GM12878 (cell line): Measurements from ENCODE around the gene MN1. TPM values are rescaled to one million over a fixed set of nuclear protein-coding genes. Genes with fewer than 3 reads are reported as not detected.

ENCODE experiments used
- ATAC-seq: fragments of 200-7000 bp; cut with Tn5 transposase; 3 replicates; pipeline ENCODE4 v1.9.1; 2020; ENCODE audit warnings: mild to moderate bottlenecking, moderate library complexity
- BruUV-seq: library from RNA; stranded (reverse); fragments of 400-500 nt; replicated peaks from 2 replicates; lab custom pipeline; 2021; lab: Mats Ljungman, UMichigan
- CTCF ChIA-PET: fragments of 300-600 bp; sonication (Branson Sonifier 250); formaldehyde crosslinking; extraction: SDS; loops from one replicate; lab custom pipeline; 2021; ENCODE audit warnings: inconsistent platforms; lab: Yijun Ruan, JAX
- POLR2A ChIA-PET: fragments of 350-600 bp; formaldehyde crosslinking; extraction: SDS; loops from one replicate; lab custom pipeline; 2021; ENCODE audit warnings: inconsistent platforms; lab: Charles Lee
- RAD21 ChIA-PET: fragments of 300-600 bp; sonication (Branson Sonifier 250); formaldehyde crosslinking; loops from one replicate; lab custom pipeline; 2023; ENCODE audit warnings: antibody characterized with exemption; ENCODE audit not compliant: unreplicated experiment; lab: Charles Lee
- SMC1A ChIA-PET: fragments of 300-600 bp; sonication (Branson Sonifier 250); formaldehyde crosslinking; loops from one replicate; lab custom pipeline; 2023; ENCODE audit not compliant: unreplicated experiment, uncharacterized antibody; lab: Charles Lee
- DNase-seq: peaks from one replicate; pipeline ENCODE4 v3.0.0-alpha.2; 2011; ENCODE audit warnings: low read depth, low spot score
- FAIRE-seq: peaks from 3 replicates; lab custom pipeline; 2011; peaks lifted over from hg19 to GRCh38; lab: Jason Lieb, UNC
- H2AFZ ChIP-seq: 2 replicates; pipeline ENCODE4 v1.6.0; 2011; ENCODE audit warnings: low read depth, low read length, control low read depth; ENCODE audit not compliant: control insufficient read depth
- H3K27ac ChIP-seq: 2 replicates; pipeline ENCODE4 v1.5.1; 2011; ENCODE audit warnings: control low read depth; ENCODE audit not compliant: control insufficient read depth, insufficient read depth
- H3K27me3 ChIP-seq, 2 experiments: replicated peaks in 1 of 2; 2 replicates each; pipeline versions ENCODE4 v1.6.0 to v1.6.1; 2011; ENCODE audit warnings: low read length in 1 of 2; ENCODE audit not compliant: control insufficient read depth in 2 of 2, insufficient read depth in 2 of 2
- H3K36me3 ChIP-seq, 2 experiments: 2 replicates each; pipeline ENCODE4 v1.5.1; 2011; ENCODE audit warnings: low read length in 1 of 2; ENCODE audit not compliant: control insufficient read depth in 2 of 2, insufficient read depth in 2 of 2
- H3K4me1 ChIP-seq: 2 replicates; pipeline ENCODE4 v1.6.1; 2011; ENCODE audit warnings: mild to moderate bottlenecking, low read length, moderate library complexity, mixed read lengths; ENCODE audit not compliant: control insufficient read depth, insufficient read depth
- H3K4me2 ChIP-seq: 2 replicates; pipeline ENCODE4 v1.6.0; 2011; ENCODE audit warnings: control low read depth; ENCODE audit not compliant: control insufficient read depth, insufficient read depth
- H3K4me3 ChIP-seq: fragments of 200-600 bp; sonication (generic); 2 replicates; pipeline ENCODE4 v1.5.1; 2016
- H3K79me2 ChIP-seq: 2 replicates; pipeline ENCODE4 v1.6.0; 2011; ENCODE audit warnings: low read length; ENCODE audit not compliant: control insufficient read depth, insufficient read depth
- H3K9ac ChIP-seq: 2 replicates; pipeline ENCODE4 v1.8.0; 2011; ENCODE audit warnings: low read length, control low read depth, mixed read lengths; ENCODE audit not compliant: control insufficient read depth, insufficient read depth
- H3K9me3 ChIP-seq: replicated peaks from 3 replicates; pipeline ENCODE4 v1.5.1; 2011; ENCODE audit warnings: mild to moderate bottlenecking, low read length; ENCODE audit not compliant: control insufficient read depth, insufficient read depth
- H4K20me1 ChIP-seq: 2 replicates; pipeline ENCODE4 v1.6.0; 2011; ENCODE audit not compliant: control insufficient read depth, insufficient read depth
- ASH2L ChIP-seq: fragments of 300-600, 200-600 bp; sonication (generic); IDR thresholded peaks from 2 replicates; pipeline ENCODE4 v1.6.1; 2017; ENCODE audit warnings: low read depth, mild to moderate bottlenecking, borderline replicate concordance
- ATF7 ChIP-seq: fragments of 450-650 bp; IDR thresholded peaks from 2 replicates; pipeline ENCODE4 v1.6.1; 2016; ENCODE audit warnings: low read depth, mild to moderate bottlenecking
- BRCA1 ChIP-seq: IDR thresholded peaks from 2 replicates; pipeline ENCODE4 v1.6.1; 2011; ENCODE audit warnings: low read depth, low read length, improper control_type of control experiment
- CBX5 ChIP-seq: sonication (generic); IDR thresholded peaks from 2 replicates; pipeline ENCODE4 v1.6.1; 2016; ENCODE audit warnings: low read depth, moderate library complexity, mild to moderate bottlenecking, inconsistent platforms
- CHD1 ChIP-seq: IDR thresholded peaks from 2 replicates; pipeline ENCODE4 v1.6.1; 2012; ENCODE audit warnings: low read depth, low read length, improper control_type of control experiment
- CREM ChIP-seq: IDR thresholded peaks from 2 replicates; pipeline ENCODE4 v1.6.1; 2014; ENCODE audit warnings: antibody characterized with exemption, low read depth
- EED ChIP-seq: sonication (generic); IDR thresholded peaks from 2 replicates; pipeline ENCODE4 v1.6.1; 2016; ENCODE audit warnings: antibody characterized with exemption, low read depth
- HDAC2 ChIP-seq: fragments of 200-600 bp; sonication (generic); IDR thresholded peaks from 2 replicates; pipeline ENCODE4 v1.6.1; 2017
- HDAC6 ChIP-seq: fragments of 200-600 bp; sonication (generic); IDR thresholded peaks from one replicate; pipeline ENCODE4 v1.8.0; 2017; ENCODE audit warnings: antibody characterized with exemption; ENCODE audit not compliant: unreplicated experiment
- NFXL1 ChIP-seq: fragments of 450-650 bp; IDR thresholded peaks from 2 replicates; pipeline ENCODE4 v1.6.1; 2017; ENCODE audit warnings: antibody characterized with exemption, mild to moderate bottlenecking, borderline replicate concordance
- NR2F1 ChIP-seq: fragments of 450-650 bp; conservative IDR thresholded peaks from 2 replicates; pipeline ENCODE4 v1.6.1; 2017; ENCODE audit warnings: mild to moderate bottlenecking
- PML ChIP-seq: IDR thresholded peaks from 2 replicates; pipeline ENCODE4 v1.6.1; 2012; ENCODE audit warnings: low read length, inconsistent platforms
- SIN3A ChIP-seq: IDR thresholded peaks from 2 replicates; pipeline ENCODE4 v1.6.1; 2012; ENCODE audit warnings: low read depth, low read length, improper control_type of control experiment
- SMAD5 ChIP-seq: IDR thresholded peaks from 2 replicates; pipeline ENCODE4 v1.6.1; 2016; ENCODE audit warnings: antibody characterized with exemption, low read depth
- SP1 ChIP-seq: IDR thresholded peaks from one replicate; pipeline ENCODE4 v1.6.1; 2011; ENCODE audit warnings: low read depth, low read length
- STAT3 ChIP-seq: IDR thresholded peaks from 2 replicates; pipeline ENCODE4 v1.6.1; 2011; ENCODE audit warnings: low read depth, low read length, improper control_type of control experiment
- WRNIP1 ChIP-seq: IDR thresholded peaks from 2 replicates; pipeline ENCODE4 v1.6.1; 2011; ENCODE audit warnings: low read depth, low read length, improper control_type of control experiment, borderline replicate concordance
- ZNF217 ChIP-seq: fragments of 450-650 bp; IDR thresholded peaks from 2 replicates; pipeline ENCODE4 v1.6.1; 2017; ENCODE audit warnings: antibody characterized with exemption, mild to moderate bottlenecking
- WGBS: methylation state at CpG from one replicate; pipeline ENCODE4 v1.1.6; 2016; ENCODE audit warnings: low lambda C conversion rate; ENCODE audit not compliant: insufficient replicate concordance, insufficient coverage; ENCODE audit errors: missing lambda C conversion rate; 5-methylcytosine and 5-hydroxymethylcytosine counted together
- in situ Hi-C: fragments of 300-500 bp; cut with MboI; formaldehyde crosslinking; loops from 9 replicates; pipeline ENCODE4 v1.14.3; 2018; ENCODE audit warnings: mixed read lengths
- intact Hi-C: fragments of 100-400 bp; cut with micrococcal nuclease; formaldehyde crosslinking; loops from one replicate; pipeline ENCODE4 v1.14.2; 2022; ENCODE audit not compliant: unreplicated experiment
- polyA plus RNA-seq, 11 experiments: library from polyadenylated mRNA; depleted of rRNA in 4 of 11; unstranded in 6 of 11; stranded (reverse) in 5 of 11; fragments of >200 nt; fragmentation: Nextera tagmentation in 4 of 11; fragmentation: Illumina TruSeq in 1 of 11; extraction: Ambion mirVana in 4 of 11; extraction: Trizol in 1 of 11; gene quantifications; 1 replicate in 1 of 11; 2 replicates in 10 of 11; pipeline versions ENCODE4 v1.2.1 to v1.2.3, GENCODE V29; 2011 to 2016; ENCODE audit warnings: inconsistent platforms in 2 of 11, missing spikeins in 2 of 11, low read depth in 1 of 11
- total RNA-seq, 4 experiments: library from RNA; depleted of rRNA in 3 of 4; stranded (reverse); fragments of >200 nt in 3 of 4; fragmentation: Illumina TruSeq in 1 of 4; extraction: Trizol in 1 of 4; gene quantifications; 2 replicates each; pipeline versions ENCODE4 v1.2.1 to v1.2.3, GENCODE V29; 2013 to 2021
- TF ChIP-seq, protein P1 (sequence below): fragments of 450-650 bp; formaldehyde crosslinking; IDR thresholded peaks from 2 replicates; pipeline ENCODE4 v1.5.0; 2022; ENCODE audit warnings: mild to moderate bottlenecking, missing genetic modification characterization
- TF ChIP-seq, protein P2 (sequence below): fragments of 450-650 bp; formaldehyde crosslinking; IDR thresholded peaks from 2 replicates; pipeline ENCODE4 v1.4.0; 2022; ENCODE audit warnings: mild to moderate bottlenecking, moderate library complexity

MN1 gene
- total and polyA plus RNA-seq, 10 of the 15 experiments (the other 5 are each of a cell fraction or from before 2014, with no cell fraction given), result under 0.01 to 0.24 (median 0.03) TPM; not detected in 3

DNA sequence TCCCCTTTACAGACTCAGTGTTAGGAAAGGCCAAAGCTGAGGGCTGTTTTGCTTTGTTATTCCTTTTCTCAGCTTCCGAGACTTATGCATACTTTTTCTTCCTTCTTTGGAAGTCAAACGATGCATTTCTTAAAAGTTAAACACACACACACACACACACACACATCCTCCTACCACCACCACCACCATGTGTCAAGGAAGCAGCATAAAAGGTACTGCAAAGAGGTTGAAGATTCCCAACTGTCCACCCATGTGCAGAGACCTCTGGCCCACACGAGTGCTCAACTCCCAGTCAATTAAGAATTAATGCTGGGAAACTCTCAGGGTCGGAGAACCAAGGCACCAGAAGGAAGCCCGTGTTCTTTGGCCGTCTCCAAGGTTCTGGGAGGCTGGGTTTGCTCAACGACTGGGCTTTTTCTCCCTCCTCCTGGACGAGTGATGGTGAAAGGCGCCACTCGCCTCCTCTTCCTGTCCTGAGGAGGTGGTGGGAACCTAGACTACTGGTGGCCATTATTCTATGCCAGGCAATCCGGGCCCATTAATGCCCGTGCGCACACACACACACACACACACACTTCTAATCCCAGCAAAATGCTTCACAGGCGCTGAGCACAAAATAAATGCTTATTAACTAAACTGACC is 15.1 kb downstream of the MN1 start (continued):
- no peak for TF ChIP-seq NR2F1
- no peak for TF ChIP-seq STAT3
- TF ChIP-seq WRNIP1, result no peak
- TF ChIP-seq ASH2L, result no peak
- TF ChIP-seq, protein P1, sequence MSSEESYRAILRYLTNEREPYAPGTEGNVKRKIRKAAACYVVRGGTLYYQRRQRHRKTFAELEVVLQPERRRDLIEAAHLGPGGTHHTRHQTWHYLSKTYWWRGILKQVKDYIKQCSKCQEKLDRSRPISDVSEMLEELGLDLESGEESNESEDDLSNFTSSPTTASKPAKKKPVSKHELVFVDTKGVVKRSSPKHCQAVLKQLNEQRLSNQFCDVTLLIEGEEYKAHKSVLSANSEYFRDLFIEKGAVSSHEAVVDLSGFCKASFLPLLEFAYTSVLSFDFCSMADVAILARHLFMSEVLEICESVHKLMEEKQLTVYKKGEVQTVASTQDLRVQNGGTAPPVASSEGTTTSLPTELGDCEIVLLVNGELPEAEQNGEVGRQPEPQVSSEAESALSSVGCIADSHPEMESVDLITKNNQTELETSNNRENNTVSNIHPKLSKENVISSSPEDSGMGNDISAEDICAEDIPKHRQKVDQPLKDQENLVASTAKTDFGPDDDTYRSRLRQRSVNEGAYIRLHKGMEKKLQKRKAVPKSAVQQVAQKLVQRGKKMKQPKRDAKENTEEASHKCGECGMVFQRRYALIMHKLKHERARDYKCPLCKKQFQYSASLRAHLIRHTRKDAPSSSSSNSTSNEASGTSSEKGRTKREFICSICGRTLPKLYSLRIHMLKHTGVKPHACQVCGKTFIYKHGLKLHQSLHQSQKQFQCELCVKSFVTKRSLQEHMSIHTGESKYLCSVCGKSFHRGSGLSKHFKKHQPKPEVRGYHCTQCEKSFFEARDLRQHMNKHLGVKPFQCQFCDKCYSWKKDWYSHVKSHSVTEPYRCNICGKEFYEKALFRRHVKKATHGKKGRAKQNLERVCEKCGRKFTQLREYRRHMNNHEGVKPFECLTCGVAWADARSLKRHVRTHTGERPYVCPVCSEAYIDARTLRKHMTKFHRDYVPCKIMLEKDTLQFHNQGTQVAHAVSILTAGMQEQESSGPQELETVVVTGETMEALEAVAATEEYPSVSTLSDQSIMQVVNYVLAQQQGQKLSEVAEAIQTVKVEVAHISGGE (CRISPR knock-in tag), result no peak
- TF ChIP-seq SMAD5, result no peak
- no peak for TF ChIP-seq EED

DNA sequence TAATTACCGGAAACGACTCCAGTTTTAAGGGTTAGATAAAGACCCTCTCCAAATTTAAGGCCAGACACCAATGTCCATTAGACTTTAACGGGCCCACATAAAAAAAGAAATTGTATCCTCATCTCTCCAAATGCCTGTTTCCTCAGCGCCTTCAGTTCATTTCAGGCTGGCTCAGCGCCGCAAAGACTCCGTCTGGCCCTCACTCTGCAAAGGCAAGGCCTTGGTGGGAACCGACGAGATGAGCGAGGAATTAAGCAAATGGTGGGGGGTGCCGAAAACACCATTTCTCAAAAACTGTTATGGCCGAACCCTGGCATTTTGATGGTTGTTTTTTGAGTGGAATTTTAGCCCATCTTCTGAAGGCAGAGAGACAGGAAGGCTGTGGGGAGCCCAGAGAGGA is 15.7 kb downstream of the MN1 start:
- H3K4me3 ChIP-seq, result no peak overlapping the region
- H3K79me2 ChIP-seq, result no peaks in the 10 kb centered on the region
- CTCF ChIA-PET, result no interaction called here
- no peak overlapping the region for H3K4me2 ChIP-seq
- DNase-seq, result no peak
- no peaks in the 10 kb centered on the region for H3K36me3 ChIP-seq
- ATAC-seq, result no peak
- no peak overlapping the region for H3K9ac ChIP-seq
- SMC1A ChIA-PET, result no interaction called here
- no peak overlapping the region for H3K27ac ChIP-seq
- in situ Hi-C loops, result no loop called here
- RAD21 ChIA-PET, result no interaction called here
- no peak for FAIRE-seq
- POLR2A ChIA-PET, result no interaction called here
- WGBS, result 37% methylated on average over 12 of the region's 12 CpGs
- H3K4me1 ChIP-seq, result no peaks in the 10 kb centered on the region
- H2AFZ ChIP-seq, result no peak overlapping the region
- H4K20me1 ChIP-seq, result no peaks in the 10 kb centered on the region
- BruUV-seq, result no TSS peak
- intact Hi-C loops, result no loop called here
- no peaks in the 10 kb centered on the region; a peak in 1 of 4 replicates for H3K27me3 ChIP-seq
- H3K9me3 ChIP-seq, result no peaks in the 10 kb centered on the region
- TF ChIP-seq CHD1 (no peak), BRCA1 (no peak), ATF7 (no peak), SIN3A (no peak), HDAC6 (no peak), CREM (no peak), HDAC2 (no peak), PML (no peak), NFXL1 (no peak), CBX5 (no peak), SP1 (no peak), ZNF217 (no peak)
- TF ChIP-seq, protein P2, sequence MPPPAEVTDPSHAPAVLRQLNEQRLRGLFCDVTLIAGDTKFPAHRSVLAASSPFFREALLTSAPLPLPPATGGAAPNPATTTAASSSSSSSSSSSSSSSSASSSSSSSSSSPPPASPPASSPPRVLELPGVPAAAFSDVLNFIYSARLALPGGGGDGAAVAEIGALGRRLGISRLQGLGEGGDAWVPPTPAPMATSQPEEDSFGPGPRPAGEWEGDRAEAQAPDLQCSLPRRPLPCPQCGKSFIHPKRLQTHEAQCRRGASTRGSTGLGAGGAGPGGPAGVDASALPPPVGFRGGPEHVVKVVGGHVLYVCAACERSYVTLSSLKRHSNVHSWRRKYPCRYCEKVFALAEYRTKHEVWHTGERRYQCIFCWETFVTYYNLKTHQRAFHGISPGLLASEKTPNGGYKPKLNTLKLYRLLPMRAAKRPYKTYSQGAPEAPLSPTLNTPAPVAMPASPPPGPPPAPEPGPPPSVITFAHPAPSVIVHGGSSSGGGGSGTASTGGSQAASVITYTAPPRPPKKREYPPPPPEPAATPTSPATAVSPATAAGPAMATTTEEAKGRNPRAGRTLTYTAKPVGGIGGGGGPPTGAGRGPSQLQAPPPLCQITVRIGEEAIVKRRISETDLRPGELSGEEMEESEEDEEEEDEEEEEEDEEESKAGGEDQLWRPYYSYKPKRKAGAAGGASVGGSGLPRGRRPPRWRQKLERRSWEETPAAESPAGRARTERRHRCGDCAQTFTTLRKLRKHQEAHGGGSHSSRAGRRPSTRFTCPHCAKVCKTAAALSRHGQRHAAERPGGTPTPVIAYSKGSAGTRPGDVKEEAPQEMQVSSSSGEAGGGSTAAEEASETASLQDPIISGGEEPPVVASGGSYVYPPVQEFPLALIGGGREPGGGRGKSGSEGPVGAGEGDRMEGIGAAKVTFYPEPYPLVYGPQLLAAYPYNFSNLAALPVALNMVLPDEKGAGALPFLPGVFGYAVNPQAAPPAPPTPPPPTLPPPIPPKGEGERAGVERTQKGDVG, result no peak
